Raji (cell line): ENCODE data around the gene F8.
"Not testable (repeated sequence)": the region's sequence is repeated elsewhere in the genome, so short reads cannot be mapped to it uniquely, and the experiment has no call there.

Source experiments
- POLR2A ChIP-seq: IDR thresholded peaks from 2 replicates; pipeline ENCODE4 v1.6.1; 2011; ENCODE audit warnings: low read depth, low read length, control low read depth; ENCODE audit not compliant: insufficient read depth

F8 gene

DNA sequence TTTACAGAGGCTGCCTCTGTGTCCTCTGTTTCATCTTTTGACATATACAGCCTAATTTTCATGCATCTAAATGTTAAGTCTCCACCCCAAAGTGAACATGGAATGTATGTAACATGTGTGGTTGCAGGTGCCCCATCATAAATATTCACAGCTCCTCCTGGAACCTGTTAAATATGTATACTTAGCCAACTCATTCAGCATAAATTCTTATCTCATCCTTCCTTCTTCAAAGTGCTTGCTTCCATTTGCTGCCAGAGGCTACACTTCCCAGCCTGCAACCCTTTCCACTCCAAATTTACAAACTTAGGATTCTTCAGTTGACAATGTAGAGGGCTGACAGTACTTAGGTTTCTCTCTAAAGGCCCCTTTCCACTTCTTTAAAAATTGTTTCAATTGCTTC lies 60.6 kb downstream of the F8 start:
- TF ChIP-seq POLR2A: no peak

DNA sequence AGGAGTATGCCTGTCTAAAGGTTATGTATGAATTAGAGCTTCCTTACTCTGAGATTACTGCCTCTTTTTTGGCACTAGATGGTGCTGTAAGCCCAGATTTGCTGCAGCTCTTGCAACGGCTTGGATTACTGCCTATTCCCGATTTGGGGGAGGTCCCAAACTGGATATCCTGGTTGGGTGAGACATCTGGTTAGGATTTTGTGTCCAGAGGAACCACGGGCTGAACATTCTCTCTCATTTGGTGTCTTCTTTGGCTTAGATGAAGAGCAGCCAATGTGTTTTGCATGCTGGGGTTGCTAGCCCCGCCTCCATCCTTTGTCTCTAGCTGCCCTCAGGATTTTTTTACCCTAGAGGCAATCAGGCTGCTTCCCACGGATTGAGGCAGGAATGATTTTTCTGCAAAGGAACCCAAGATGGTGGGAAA lies 104.5 kb downstream of the F8 start:
- no peak for TF ChIP-seq POLR2A

DNA sequence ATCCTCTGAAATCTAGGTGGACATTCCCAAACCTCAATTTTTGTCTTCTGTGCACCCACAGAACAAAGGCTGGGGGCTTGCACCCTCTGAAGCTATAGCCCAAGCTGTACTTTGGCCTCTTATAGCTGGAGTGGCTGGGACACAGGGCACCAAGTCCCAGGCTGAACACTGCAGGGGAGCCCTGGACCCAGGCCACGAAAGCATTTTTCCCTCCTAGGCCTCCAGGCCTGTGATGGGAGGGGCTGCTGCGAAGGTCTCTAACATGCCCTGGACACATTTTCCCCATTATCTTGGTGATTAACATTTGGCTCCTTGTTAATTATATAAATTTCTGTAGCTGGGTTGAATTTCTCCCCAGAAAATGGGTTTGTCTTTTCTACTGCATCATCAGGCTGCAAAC lies 108.5 kb downstream of the F8 start:
- TF ChIP-seq POLR2A: no peak

DNA sequence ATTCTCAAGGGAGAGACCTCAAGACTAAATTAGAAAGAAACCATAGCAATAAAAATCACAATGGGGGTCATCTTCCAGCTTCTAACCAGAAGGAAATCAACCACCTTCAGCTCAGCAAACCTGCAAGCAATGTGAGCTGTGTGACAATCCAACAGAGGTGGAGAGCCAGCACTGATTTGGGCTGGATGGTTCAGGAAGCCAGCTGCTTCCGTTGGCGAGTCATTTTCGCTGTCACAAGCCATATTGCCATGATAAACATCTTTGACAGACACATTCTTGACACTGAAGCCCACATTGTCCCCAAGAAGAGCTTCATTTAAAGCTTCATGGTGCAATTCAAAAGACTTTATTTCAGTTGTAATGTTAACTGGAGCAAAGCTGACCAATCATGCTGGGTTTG lies 113.7 kb downstream of the F8 start:
- no peak for TF ChIP-seq POLR2A

DNA sequence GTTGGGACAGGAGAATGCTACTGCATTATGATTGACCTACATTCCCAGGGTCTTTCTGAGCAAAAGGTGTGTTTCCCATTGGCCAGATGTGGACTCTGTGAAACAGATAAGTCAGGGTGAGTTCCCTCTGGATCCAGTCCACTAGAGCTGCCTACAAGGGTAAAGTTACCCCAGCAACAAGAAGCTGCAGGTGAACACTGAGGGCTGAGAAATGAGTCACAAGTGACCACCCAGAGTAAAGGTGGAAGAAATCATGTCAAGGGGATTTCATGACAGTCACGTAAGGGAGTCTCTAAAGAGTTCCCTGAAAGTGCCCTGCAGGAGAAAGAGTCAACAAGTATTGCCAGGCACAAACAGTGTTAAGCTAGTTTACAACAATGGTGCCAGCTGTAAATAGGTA lies 120.1 kb downstream of the F8 start:
- no peak for TF ChIP-seq POLR2A

DNA sequence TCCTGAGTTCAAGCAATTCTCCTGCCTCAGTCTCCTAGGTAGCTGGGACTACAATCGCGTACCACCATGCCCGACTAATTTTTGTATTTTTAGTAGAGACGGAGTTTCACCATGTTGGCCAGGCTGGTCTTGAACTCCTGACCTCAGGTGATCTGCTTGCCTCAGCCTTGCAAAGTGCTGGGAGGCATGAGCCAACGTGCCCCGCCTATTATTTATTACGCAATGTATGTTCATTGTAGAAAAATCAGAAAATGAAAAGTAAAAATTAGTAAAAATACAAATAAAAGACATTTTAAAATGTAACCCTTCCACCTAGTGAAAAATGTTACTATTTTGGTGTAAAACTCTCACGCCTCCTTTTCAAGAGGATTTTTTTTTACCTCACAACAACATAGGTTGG lies 122.2 kb downstream of the F8 start:
- TF ChIP-seq POLR2A: no peak

DNA sequence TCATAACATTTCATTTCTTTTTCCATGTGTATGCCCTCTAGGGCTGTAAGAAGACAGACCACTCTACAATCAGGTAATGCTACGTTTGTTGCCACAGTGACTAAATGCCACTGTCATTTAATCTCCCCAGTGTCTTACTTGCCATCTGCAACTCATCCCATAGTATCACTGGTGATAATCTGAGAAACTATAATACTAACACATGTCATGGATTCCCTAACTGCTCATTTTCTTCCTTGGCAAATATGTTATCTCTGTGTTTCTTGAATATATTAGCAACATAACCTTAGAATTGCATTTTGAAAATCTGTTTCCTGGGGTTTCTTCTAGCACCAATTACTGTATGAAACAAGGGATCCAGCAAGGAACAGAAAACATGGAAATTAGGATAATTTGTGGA lies 130.2 kb downstream of the F8 start:
- TF ChIP-seq POLR2A: no peak

DNA sequence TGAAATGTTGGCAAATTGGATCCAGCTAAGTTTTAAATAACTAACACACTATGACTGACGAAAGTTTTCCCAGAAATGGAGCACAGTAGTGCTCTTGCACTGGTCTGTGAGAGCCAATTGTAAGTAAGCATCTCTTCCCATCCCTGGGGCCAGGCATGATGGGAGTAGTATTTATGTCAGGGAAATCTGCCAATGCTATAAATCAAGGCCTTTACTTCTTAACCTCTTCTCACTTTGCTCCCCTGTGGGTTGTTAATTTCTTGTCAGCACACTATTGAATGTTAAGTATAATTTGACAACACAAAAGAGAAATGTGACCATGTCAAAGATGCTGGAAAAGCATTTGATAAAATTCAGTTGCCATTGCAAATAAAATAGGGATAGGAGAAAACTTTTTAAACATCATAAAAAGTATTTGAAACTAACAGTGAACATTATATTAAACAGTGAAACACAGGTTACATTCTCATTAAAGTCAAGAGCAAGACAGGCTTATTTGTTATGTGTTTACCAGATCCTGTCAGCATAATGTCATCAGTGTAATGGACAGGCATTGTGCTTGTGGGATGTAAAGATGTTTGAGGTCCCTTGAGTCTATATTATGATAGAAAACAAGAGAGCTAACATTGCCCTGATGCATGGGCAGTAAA lies 131.4 kb downstream of the F8 start:
- no peak for TF ChIP-seq POLR2A

DNA sequence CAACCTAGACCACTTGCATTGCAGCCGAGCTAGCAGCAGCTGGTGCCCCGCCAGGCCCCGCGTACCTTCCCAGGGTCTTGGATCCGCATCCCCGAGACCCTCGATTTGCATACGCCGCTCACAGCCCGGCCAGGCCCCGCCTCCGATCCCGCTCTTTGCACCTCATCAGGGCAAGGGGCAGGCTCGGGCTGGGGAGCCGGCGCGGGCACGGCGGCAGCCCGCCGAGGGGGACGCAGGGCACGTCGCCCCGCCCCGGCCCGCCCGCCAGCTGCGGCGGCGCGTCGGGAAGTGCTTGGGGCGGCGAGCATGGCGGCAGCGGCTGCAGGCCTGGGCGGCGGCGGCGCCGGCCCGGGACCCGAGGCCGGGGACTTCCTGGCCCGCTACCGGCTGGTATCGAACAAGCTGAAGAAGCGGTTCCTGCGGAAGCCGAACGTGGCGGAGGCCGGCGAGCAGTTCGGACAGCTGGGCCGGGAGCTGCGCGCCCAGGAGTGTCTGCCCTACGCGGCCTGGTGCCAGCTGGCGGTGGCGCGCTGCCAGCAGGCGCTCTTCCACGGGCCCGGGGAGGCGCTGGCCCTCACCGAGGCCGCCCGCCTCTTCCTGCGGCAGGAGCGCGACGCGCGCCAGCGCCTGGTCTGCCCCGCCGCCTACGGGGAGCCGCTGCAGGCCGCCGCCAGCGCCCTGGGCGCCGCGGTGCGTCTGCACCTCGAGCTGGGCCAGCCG lies 136.3 kb downstream of the F8 start, which contains the start of gene F8A1:
TSS of gene F8A1 (plus strand) at position 287 of the 720 bp plus-strand sequence. CDS start at position 307, 20 bp downstream.
- TF ChIP-seq POLR2A: not testable (repeated sequence)

DNA sequence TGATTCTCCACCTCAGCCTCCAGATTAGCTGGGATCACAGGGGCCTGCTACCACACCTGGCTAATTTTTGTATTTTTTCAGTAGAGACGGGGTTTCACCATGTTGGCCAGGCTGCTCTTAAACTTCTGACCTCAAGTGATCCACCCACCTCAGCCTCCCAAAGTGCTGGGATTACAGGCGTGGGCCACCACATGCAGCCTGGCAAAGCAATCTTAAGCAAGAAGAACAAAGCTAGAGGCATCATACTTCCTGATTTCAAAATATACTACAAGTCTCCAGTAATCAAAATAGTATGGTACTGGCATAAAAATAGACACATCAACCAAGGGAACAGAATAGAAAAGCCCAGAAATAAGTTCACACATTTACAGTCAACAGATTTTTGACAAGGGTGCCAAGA lies 149.2 kb downstream of the F8 start:
- TF ChIP-seq POLR2A: no peak

DNA sequence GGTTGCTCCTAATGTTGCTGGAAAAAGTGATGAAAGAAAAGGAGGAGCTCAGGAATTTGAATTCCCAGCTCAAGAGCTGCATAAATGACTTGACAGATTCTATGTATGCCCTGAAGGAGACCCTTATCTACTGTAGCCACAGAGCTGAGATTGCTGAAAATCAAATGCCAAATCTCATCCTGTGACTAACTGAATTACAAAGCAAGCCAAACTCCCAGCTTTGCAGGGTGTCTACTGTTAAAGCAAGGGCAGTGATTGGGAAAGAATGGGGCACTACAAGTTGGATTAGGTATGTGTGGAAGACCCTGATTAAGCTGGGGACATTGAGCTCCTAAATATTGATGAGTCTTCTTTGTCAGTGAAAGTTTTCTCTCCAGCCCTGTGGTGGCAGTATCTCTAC lies 167.3 kb downstream of the F8 start:
- no peak for TF ChIP-seq POLR2A

DNA sequence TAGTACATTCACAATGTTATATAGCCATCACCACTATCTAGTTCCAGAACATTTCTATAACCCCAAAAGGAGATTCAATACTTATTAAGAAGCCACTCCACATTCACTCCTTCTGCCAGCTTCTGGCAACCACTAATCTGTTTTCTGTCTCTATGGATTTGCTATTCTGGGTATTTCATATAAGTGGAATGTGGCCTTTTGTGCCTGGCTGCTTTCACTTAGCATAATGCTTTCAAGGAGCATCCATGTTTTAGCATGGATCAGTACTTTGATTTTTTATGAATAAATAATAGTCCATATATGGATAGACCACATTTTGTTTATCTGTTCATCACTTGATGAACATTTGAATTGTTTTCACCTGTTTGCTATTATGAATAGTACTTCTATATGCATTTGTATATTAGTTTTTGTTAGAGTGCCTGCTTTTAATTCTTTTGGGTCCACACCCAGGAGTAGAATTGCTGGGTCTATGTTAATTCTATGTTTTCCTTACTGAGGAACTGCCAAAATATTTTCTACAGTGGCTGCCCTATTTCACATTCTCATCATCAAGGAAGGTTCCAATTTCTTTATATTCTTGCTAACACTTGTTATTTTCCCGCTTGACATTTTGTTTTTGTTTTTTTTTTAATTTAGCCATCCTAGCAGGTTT lies 171.4 kb downstream of the F8 start:
- TF ChIP-seq POLR2A: no peak

DNA sequence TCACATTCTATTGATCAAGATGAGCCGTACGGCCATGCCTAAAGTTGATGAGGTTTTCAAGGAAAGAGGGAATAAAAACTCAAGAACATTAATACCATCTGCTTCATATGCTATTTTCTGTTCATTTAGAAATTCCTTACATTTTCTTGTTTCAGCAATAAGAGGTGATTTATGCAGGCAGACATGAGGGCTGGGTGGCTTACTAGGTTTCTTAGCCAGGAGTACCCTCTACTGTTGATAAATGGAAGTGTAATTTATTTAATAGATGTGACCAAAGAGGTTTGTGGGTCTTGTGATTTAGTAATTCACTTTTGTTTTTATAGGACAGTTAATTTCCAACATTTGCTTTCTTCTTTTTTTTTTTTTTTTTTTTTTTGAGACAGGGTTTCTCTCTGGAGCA lies 181.7 kb downstream of the F8 start:
- TF ChIP-seq POLR2A: no peak

DNA sequence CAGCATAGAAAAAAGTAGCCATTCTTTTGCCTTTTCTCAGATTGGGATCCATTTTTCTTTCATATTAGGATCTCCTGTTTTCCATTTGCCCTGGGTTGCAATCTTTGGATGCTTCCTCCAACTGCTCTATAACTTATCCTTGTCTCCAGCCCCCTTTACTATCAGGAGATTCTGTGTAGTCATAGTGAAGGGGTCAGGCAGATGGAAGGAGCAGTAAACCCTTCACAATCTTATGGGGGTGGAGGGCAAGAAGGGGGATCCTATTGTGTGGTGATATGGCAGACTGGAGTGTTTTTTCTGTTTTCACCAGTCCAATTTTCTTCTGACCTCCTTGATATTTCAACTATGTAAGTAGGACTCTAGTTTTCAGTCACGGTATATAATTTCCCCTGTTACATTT lies 186.4 kb downstream of the F8 start:
- no peak for TF ChIP-seq POLR2A

DNA sequence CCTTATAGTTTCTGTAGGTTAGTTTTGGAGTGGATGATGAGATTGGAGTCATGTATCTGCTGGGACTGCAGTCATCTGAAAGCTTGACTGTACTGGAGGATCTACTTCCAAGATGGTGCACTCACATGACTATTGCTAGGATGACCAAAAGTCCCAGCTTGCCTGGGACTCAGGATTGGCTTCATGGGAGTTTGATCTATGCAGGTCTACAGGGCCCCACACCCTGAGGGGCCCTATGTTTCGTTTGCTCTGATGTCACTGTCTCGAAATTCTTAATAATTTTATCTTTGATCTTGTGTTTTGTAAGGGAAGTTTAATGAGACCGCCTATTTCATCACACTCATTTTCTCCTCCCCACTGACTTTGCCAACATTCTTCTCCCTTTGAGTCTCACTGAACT lies 188.0 kb downstream of the F8 start, which contains the start of gene SMIM9:
TSS of gene SMIM9 (minus strand) at position 101 of the 400 bp plus-strand sequence. CDS start 3,806 bp downstream, outside the sequence.
- TF ChIP-seq POLR2A: no peak

DNA sequence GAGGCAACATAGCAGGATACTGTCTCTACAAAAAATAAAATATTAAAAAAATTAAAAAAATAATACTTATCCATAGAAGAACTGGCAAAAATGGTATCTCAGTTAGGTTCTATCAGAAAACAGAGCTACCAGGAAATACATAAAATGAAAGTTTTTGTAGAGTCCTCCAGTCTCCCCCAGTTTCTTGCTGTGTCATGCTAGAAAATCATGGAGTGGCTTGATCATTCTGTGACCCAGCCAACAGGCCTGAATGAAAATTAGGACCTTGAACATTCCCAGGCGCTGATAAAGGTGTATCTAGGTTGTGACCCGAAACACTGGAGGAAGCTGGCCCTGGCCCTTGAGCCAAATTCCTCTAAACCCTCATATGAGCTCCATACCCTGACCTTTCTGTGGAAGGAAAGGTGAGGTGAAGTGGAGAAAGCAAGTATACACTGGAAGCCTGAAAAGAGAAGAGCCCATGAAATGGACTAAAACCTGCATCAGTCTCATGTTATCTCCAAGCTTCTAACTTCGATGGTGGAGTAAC lies 188.7 kb downstream of the F8 start:
- TF ChIP-seq POLR2A: no peak
